Measurements from ENCODE around the gene SPINDOC. TPM values are rescaled to one million over a fixed set of nuclear protein-coding genes. Genes with fewer than 3 reads are reported as not detected.
"Not testable (repeated sequence)": the region's sequence is repeated elsewhere in the genome, so short reads cannot be mapped to it uniquely, and the experiment has no call there.

The SPINDOC gene
- total RNA-seq, result 13.1 TPM
- long read RNA-seq, partial matches to known transcripts, result 2 of 7 reads
- long read RNA-seq, other reads (novel, unspliced or antisense), result 3 of 7 reads

GRCh38 chr11:63813035-63813562 is at the start of gene SPINDOC:
SPINDOC (plus strand) TSS chr11:63813456; CDS start chr11:63813687, 231 bp downstream.
- intact Hi-C loops (cut with micrococcal nuclease), result no loop called here
- peak; percentile 90 for DNase-seq
- peak; percentile 94 for ATAC-seq

GRCh38 chr11:63763496-63764339 is 49.5 kb upstream of the SPINDOC start:
- intact Hi-C loops (cut with micrococcal nuclease), result no loop called here
- ATAC-seq, result peak; percentile 8

GRCh38 chr11:63764340-63764678 is 48.9 kb upstream of the SPINDOC start:
- no peak for ATAC-seq
- intact Hi-C loops (cut with micrococcal nuclease), result no loop called here
- DNase-seq, result no peak

More at GRCh38 chr11:63763496-63764339, 49.5 kb upstream of the SPINDOC start:
- DNase-seq, result peak; percentile 57

GRCh38 chr11:63764679-63765647 is 48.3 kb upstream of the SPINDOC start:
- peak; percentile 28 for DNase-seq

GRCh38 chr11:63765688-63766241 is 47.5 kb upstream of the SPINDOC start:
- DNase-seq (no peak), ATAC-seq (no peak)
- intact Hi-C loops (cut with micrococcal nuclease), result no loop called here

More at GRCh38 chr11:63764679-63765647, 48.3 kb upstream of the SPINDOC start:
- intact Hi-C loops (cut with micrococcal nuclease), result no loop called here
- ATAC-seq, result no peak

- DNase-seq (peak; percentile 28), ATAC-seq (no peak)
- intact Hi-C loops (cut with micrococcal nuclease), result no loop called here
Observed at GRCh38 chr11:63766531-63767235, 46.6 kb upstream of the SPINDOC start.

GRCh38 chr11:63767267-63767564 is 46.0 kb upstream of the SPINDOC start:
- ATAC-seq (no peak), DNase-seq (no peak)
- intact Hi-C loops (cut with micrococcal nuclease), result no loop called here

- ATAC-seq (peak; percentile 38), DNase-seq (peak; percentile 61)
- intact Hi-C loops (cut with micrococcal nuclease), result no loop called here
Observed at GRCh38 chr11:63767565-63768236, 45.6 kb upstream of the SPINDOC start.

- ATAC-seq (peak; percentile 42), DNase-seq (peak; percentile 84)
- intact Hi-C loops (cut with micrococcal nuclease), result no loop called here
Observed at GRCh38 chr11:63768237-63769041, 44.8 kb upstream of the SPINDOC start, which contains the start of gene ZFTA. ZFTA (minus strand) TSS chr11:63768775; CDS start chr11:63768622, 153 bp downstream.

- ATAC-seq (peak; percentile 64), DNase-seq (peak; percentile 73)
- intact Hi-C loops (cut with micrococcal nuclease), result no loop called here
Observed at GRCh38 chr11:63769042-63769713, 44.1 kb upstream of the SPINDOC start.

- DNase-seq (peak; percentile 32), ATAC-seq (peak; percentile 1)
- intact Hi-C loops (cut with micrococcal nuclease), result no loop called here
Observed at GRCh38 chr11:63769714-63770455, 43.4 kb upstream of the SPINDOC start.

- DNase-seq, result no peak
- intact Hi-C loops (cut with micrococcal nuclease), result no loop called here
Observed at GRCh38 chr11:63770763-63771162, 42.5 kb upstream of the SPINDOC start.

GRCh38 chr11:63771741-63772318 is 41.4 kb upstream of the SPINDOC start:
- intact Hi-C loops (cut with micrococcal nuclease); DNase-seq; ATAC-seq: not testable (repeated sequence)

More at GRCh38 chr11:63770763-63771162, 42.5 kb upstream of the SPINDOC start:
- no peak for ATAC-seq

GRCh38 chr11:63775191-63775590 is 38.1 kb upstream of the SPINDOC start:
- intact Hi-C loops (cut with micrococcal nuclease), result no loop called here
- no peak for DNase-seq

GRCh38 chr11:63779039-63779438 is 34.2 kb upstream of the SPINDOC start:
- ATAC-seq (no peak), DNase-seq (no peak)
- intact Hi-C loops (cut with micrococcal nuclease), result no loop called here

More at GRCh38 chr11:63775191-63775590, 38.1 kb upstream of the SPINDOC start:
- ATAC-seq, result no peak

- no peak for DNase-seq
- no peak for ATAC-seq
- intact Hi-C loops (cut with micrococcal nuclease), result no loop called here
Observed at GRCh38 chr11:63782749-63783148, 30.5 kb upstream of the SPINDOC start.
